HepG2 (cell line): ENCODE measurements around the gene KMT2A. TPM values are rescaled to one million over a fixed set of nuclear protein-coding genes. Genes with fewer than 3 reads are reported as not detected.

Experiments used
- ARID4A ChIP-seq: sonication (generic); formaldehyde crosslinking; IDR thresholded peaks from 2 replicates; pipeline ENCODE4 v1.5.0; 2020; ENCODE audit warnings: mild to moderate bottlenecking, missing genetic modification reagents, borderline replicate concordance
- CERS6 ChIP-seq: sonication (generic); formaldehyde crosslinking; IDR thresholded peaks from 2 replicates; pipeline ENCODE4 v1.5.0; 2020; ENCODE audit warnings: missing genetic modification reagents
- E2F5 ChIP-seq: sonication (generic); formaldehyde crosslinking; conservative IDR thresholded peaks from 2 replicates; pipeline ENCODE4 v1.4.0; 2020; ENCODE audit warnings: missing genetic modification reagents
- ELF1 ChIP-seq: sonication (generic); formaldehyde crosslinking; IDR thresholded peaks from 2 replicates; pipeline ENCODE4 v1.4.0; 2020; ENCODE audit warnings: missing genetic modification reagents
- HDAC2 ChIP-seq: sonication (generic); formaldehyde crosslinking; IDR thresholded peaks from 2 replicates; pipeline ENCODE4 v1.4.0; 2020; ENCODE audit warnings: missing genetic modification reagents
- HHEX ChIP-seq: IDR thresholded peaks from 2 replicates; pipeline ENCODE4 v1.6.1; 2016; ENCODE audit warnings: control low read depth
- HNF1B ChIP-seq: sonication (generic); formaldehyde crosslinking; IDR thresholded peaks from 2 replicates; pipeline ENCODE4 v1.5.1; 2020; ENCODE audit warnings: mild to moderate bottlenecking, moderate library complexity, missing genetic modification reagents
- ISX ChIP-seq: sonication (generic); formaldehyde crosslinking; conservative IDR thresholded peaks from 2 replicates; pipeline ENCODE4 v1.5.0; 2020; ENCODE audit warnings: missing genetic modification reagents
- MEIS2 ChIP-seq: sonication (generic); formaldehyde crosslinking; IDR thresholded peaks from 2 replicates; pipeline ENCODE4 v1.9.0; 2021; ENCODE audit warnings: mild to moderate bottlenecking, missing genetic modification reagents
- MXD3 ChIP-seq: IDR thresholded peaks from 2 replicates; pipeline ENCODE4 v1.6.1; 2016; ENCODE audit warnings: mild to moderate bottlenecking, missing biosample characterization, missing genetic modification reagents
- NFE2L1 ChIP-seq: sonication (generic); formaldehyde crosslinking; IDR thresholded peaks from 2 replicates; pipeline ENCODE4 v1.4.0; 2020; ENCODE audit warnings: missing genetic modification reagents, mild to moderate bottlenecking, borderline replicate concordance
- RFX5 ChIP-seq: IDR thresholded peaks from 2 replicates; pipeline ENCODE4 v1.6.1; 2011; ENCODE audit warnings: low read depth, low read length, improper control_type of control experiment
- THAP7 ChIP-seq: sonication (generic); formaldehyde crosslinking; IDR thresholded peaks from 2 replicates; pipeline ENCODE4 v1.8.1; 2023; ENCODE audit warnings: mild to moderate bottlenecking, missing genetic modification reagents
- ZBTB33 ChIP-seq: sonication (generic); formaldehyde crosslinking; IDR thresholded peaks from 2 replicates; pipeline ENCODE4 v1.4.0; 2020; ENCODE audit warnings: missing genetic modification reagents
- ZIK1 ChIP-seq: sonication (generic); formaldehyde crosslinking; IDR thresholded peaks from 2 replicates; pipeline ENCODE4 v1.5.0; 2020; ENCODE audit warnings: mild to moderate bottlenecking, low read depth, missing genetic modification reagents, borderline replicate concordance
- ZNF337 ChIP-seq: sonication (generic); formaldehyde crosslinking; IDR thresholded peaks from 2 replicates; pipeline ENCODE4 v1.5.1; 2020; ENCODE audit warnings: missing genetic modification reagents, low read depth, mild to moderate bottlenecking, borderline replicate concordance
- ZNF468 ChIP-seq: sonication (generic); formaldehyde crosslinking; IDR thresholded peaks from 2 replicates; pipeline ENCODE4 v1.8.0; 2022; ENCODE audit warnings: mild to moderate bottlenecking, moderate library complexity, missing genetic modification reagents
- ZNF792 ChIP-seq: IDR thresholded peaks from 2 replicates; pipeline ENCODE4 v1.6.1; 2016
- polyA plus RNA-seq, 8 experiments: library from polyadenylated mRNA; depleted of rRNA in 3 of 8; stranded (reverse) in 7 of 8; unstranded in 1 of 8; fragments of >200 nt; fragmentation: Illumina TruSeq in 4 of 8; extraction: Trizol in 4 of 8; gene quantifications; 2 replicates each; pipeline versions ENCODE4 v1.2.1 to v1.2.3, GENCODE V29; 2011 to 2016; ENCODE audit warnings: low read depth in 4 of 8, missing spikeins in 1 of 8, mixed read lengths in 1 of 8; ENCODE audit not compliant: insufficient read depth in 1 of 8
- total RNA-seq, 5 experiments: library from RNA; depleted of rRNA; stranded (reverse); fragments of >200 nt; fragmentation: Illumina TruSeq; extraction: Trizol; gene quantifications; 2 replicates each; pipeline ENCODE4 v1.2.3, GENCODE V29; 2016; ENCODE audit warnings: low read depth in 1 of 5

The KMT2A gene
- total and polyA plus RNA-seq, 2 of the 13 experiments (the other 11 are each of a cell fraction or from before 2014, with no cell fraction given), result 12.4 to 20.0 TPM

- TF ChIP-seq ARID4A (CRISPR knock-in tag), result peak; percentile 90
- no peak for TF ChIP-seq ZBTB33
- TF ChIP-seq THAP7 (CRISPR knock-in tag), result 0 out of 2 replicates have a peak, but pooled peaks have one; percentile 29
- TF ChIP-seq ZNF468 (CRISPR knock-in tag), result no peak
- TF ChIP-seq RFX5, result no peak
- peak; percentile 9; the same call in 1 of the 2 replicates for TF ChIP-seq HDAC2 (CRISPR knock-in tag)
- TF ChIP-seq ISX, result 0 out of 2 replicates have a peak, but pooled peaks have one; percentile 15
- no peak; the same call in 1 of the 2 replicates for TF ChIP-seq CERS6 (CRISPR knock-in tag)
- 0 out of 2 replicates have a peak, but pooled peaks have one; percentile 32 for TF ChIP-seq MEIS2
- TF ChIP-seq NFE2L1, result no peak
- TF ChIP-seq ZIK1 (CRISPR knock-in tag), result peak; percentile 60; the same call in 1 of the 2 replicates
- no peak for TF ChIP-seq ZNF792 (CRISPR knock-in tag)
- peak; percentile 58; the same call in 1 of the 2 replicates for TF ChIP-seq E2F5 (CRISPR knock-in tag)
- TF ChIP-seq HHEX (CRISPR knock-in tag), result no peak
- peak; percentile 66 for TF ChIP-seq ELF1 (CRISPR knock-in tag)
- peak; percentile 43; the same call in 1 of the 2 replicates for TF ChIP-seq HNF1B
- no peak for TF ChIP-seq MXD3 (CRISPR knock-in tag)
- TF ChIP-seq ZNF337 (CRISPR knock-in tag), result no peak
Observed at GRCh38 chr11:118401151-118401879, 35.0 kb upstream of the KMT2A start, which contains the start of gene ATP5MG (continued).
